Measurements from ENCODE around the gene CCDC12.

Gene CCDC12

DNA sequence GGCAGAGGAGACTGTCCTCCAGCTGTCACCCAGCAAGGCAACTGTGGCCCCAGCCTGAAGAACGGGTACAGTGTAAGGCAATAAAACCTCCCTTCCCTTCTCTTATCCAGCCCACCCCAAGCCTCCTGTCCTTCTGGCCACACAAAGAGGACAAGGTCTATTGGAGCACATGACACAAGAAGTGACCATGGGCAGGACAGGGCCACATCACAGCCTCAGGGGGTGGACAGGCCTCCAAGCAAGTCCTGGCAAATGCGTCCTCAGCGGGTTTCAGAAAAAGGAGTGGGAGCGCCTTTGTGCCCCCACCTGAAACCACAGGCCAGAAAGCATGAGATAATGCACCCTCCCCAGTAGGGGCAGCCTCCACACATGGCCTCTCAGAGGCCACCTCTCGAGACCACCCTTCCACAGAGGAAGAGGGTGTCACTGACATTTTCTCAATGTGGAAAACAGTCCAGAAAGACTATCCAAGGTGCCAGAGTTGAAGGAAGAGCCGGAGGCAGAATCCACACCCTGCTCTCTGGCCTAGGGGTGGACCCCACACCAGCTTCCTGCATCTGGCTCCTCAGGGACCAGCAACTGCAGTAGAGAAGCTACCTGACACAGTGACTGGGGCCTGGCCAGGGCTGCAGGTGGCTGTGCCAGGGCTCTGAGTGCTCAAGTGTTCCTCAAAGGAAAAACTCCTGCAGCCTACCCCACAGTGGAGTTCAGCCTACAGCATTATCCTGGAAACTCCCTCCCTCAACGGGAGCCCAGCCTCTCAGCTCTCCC lies 43.9 kb downstream of the CCDC12 start:
- TF ChIP-seq, protein P1, sequence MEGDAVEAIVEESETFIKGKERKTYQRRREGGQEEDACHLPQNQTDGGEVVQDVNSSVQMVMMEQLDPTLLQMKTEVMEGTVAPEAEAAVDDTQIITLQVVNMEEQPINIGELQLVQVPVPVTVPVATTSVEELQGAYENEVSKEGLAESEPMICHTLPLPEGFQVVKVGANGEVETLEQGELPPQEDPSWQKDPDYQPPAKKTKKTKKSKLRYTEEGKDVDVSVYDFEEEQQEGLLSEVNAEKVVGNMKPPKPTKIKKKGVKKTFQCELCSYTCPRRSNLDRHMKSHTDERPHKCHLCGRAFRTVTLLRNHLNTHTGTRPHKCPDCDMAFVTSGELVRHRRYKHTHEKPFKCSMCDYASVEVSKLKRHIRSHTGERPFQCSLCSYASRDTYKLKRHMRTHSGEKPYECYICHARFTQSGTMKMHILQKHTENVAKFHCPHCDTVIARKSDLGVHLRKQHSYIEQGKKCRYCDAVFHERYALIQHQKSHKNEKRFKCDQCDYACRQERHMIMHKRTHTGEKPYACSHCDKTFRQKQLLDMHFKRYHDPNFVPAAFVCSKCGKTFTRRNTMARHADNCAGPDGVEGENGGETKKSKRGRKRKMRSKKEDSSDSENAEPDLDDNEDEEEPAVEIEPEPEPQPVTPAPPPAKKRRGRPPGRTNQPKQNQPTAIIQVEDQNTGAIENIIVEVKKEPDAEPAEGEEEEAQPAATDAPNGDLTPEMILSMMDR (IDR thresholded peaks at IDR 0.05; ENCODE audit: extremely low read depth, missing control alignments) = no peak
- DNase-seq (ENCODE audit: low spot score) = no peak

DNA sequence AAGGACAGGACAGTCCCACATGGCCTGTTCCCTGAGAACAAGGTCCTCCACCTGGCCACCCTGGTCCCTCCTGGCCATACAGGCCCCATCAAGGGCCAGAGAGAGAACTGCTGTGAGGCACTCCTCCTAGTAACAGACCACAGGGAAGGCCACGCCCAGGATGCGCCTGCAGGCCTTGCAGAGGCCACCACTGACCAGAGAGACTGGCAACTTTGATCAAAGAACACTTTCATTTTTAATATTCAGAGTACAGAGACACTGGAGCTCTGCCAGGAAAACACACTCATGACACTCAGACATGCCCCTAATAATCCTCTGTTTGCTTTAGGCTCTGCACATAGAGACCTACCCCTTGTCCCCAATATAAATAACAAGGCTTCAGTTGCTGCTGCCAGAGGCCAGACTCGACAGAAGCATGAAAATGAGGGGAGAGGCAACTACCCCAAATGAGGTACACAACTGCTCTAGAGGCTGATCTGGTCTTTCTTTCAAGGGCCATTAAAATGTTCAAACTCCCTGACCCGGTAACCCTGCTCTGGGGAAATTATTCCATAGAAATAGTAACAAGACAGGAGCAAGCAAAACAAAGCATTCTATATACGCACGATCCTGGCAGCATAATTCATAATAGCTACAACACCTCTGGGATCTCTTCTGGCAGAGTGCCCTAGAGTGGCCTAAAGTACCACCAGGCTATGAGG lies 44.8 kb downstream of the CCDC12 start:
- TF ChIP-seq, protein P1 (IDR thresholded peaks at IDR 0.05; ENCODE audit: extremely low read depth, missing control alignments) = no peak
- DNase-seq (ENCODE audit: low spot score) = peak; percentile 32

DNA sequence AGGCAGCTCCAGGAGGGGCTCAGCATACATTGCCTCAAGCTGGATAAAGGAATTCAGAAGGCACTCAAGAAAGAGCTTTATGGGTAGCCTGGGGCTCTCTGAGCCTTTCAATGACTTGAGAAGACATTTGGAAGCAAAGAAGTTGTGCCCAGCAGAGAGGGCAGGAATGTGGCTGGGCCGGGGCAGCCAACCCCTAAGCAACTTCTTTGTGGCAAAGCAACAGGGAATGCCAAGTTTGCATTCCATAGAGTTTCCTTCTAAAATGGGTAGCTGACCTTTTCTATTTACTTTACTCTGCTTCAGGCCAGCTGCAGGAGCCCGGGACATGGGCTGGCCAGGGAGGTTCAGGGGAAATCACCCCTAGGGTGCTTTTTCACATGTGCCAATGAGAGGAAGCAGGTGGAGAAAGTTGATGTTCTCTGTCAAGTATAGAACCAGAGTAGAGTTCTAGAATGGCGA lies 45.6 kb downstream of the CCDC12 start:
- DNase-seq (ENCODE audit: low spot score) = no peak

DNA sequence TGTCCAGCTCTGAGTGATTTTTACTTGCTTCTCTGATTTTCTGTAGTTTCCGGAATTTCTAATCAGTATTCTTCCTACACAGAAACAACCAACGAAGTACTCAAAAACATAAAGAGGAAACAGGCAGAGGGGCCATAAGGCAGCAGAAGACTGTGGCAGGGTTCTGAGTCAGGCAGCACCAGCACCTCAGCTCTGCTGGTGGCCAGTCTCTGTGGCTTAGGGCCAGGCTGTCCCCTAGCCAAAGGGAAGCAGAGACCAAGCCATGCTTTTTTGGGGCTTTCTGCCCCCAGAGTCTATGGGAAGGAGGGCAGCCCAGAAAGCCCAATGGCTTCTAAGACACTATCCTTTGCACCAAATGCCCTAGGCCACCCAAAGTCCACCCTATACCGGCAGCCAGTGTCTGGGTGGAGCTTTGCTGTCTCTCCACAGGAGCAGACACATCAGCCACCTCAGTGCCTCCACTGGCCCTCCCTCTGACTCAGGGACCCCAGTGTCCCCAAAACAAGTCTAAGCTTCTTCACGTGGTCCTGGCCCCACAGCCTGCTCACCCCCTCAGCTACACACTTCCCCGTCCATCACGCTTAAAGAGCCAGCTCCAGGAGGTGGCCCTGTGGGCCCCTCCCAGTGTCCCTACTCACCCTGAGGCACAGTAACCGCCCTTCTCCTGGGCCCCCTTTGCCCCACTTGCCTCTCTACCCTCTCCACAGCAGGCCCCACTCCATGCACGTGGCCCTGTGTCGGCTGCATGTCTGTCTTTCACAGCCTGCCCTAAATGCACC lies 46.2 kb downstream of the CCDC12 start:
- no peak for DNase-seq (ENCODE audit: low spot score)
- TF ChIP-seq, protein P1 (IDR thresholded peaks at IDR 0.05; ENCODE audit: extremely low read depth, missing control alignments) = no peak

More for the DNA sequence above, 45.6 kb downstream of the CCDC12 start:
- TF ChIP-seq, protein P1 (IDR thresholded peaks at IDR 0.05; ENCODE audit: extremely low read depth, missing control alignments) = no peak

DNA sequence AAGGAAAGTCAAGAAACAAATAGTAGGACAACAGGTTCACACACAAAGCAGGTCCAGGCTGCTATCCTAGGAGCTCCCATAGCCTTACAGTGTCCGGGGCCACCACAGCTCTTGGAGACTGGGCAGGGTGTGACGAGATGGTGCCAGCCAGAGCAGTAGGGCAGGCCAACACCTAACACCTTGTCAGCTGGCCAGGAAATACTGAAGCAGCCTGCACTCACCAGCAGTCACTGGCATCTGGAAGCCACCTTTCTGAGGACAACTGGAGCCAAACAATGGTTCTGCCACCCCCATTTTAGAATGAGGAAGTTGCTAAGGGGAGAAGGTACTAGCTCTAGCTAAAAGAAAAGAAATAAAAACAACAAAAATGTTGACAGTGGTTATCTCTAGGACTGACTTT lies 47.2 kb downstream of the CCDC12 start:
- TF ChIP-seq, protein P1 (IDR thresholded peaks at IDR 0.05; ENCODE audit: extremely low read depth, missing control alignments) = no peak
- no peak for DNase-seq (ENCODE audit: low spot score)

DNA sequence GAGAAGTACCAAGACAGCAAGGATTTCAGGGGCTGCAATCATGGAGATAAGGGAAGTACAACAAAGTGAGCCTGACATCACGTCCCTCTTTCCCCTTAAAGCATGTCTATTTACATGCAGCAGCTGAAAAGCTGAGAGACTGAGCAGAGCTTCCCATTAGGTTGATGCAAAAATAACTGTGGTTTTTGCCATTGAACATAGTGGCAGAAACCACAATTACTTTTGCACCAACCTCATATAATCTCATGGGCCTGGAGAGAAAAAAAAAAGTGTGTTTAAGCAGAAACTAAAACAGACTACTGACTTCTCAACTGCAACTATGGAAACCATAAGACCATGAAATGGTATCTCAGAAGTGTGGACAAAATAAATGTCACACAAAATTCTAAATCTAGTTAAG lies 48.3 kb downstream of the CCDC12 start:
- no peak for DNase-seq (ENCODE audit: low spot score)
- TF ChIP-seq, protein P1 (IDR thresholded peaks at IDR 0.05; ENCODE audit: extremely low read depth, missing control alignments) = no peak

DNA sequence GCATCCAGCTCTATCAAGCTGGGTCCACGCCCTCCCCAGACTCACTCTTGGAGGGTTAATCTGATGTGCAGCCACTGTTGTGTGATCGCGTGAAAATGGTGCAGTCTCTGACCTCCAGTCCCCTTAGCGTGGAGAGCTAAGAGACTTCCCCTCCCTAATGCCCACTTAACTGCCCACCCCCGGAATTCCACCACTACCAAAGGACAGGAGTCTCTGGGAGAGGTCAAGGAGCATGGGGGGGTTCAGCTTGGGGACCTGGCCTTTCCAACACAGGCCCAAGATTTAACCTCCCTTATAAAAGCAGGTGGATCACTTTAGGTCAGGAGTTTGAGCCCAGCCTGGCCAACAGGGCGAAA lies 48.8 kb downstream of the CCDC12 start:
- TF ChIP-seq, protein P1 (IDR thresholded peaks at IDR 0.05; ENCODE audit: extremely low read depth, missing control alignments) = no peak
- no peak for DNase-seq (ENCODE audit: low spot score)

Measured in GM20000 (cell line).